ENCODE results near the gene LFNG.

The LFNG gene

GRCh38 chr7:2568521-2569223 lies 49.1 kb downstream of the LFNG start:
- Histone ChIP-seq H3K27ac (replicated peaks; ENCODE audit: low read length) (peak overlapping the region; percentile 3), H3K9me3 (replicated peaks in 1 of 2; ENCODE audit: control insufficient read depth in 2 of 2, insufficient read depth in 1 of 2, low read depth in 1 of 2, low read length in 2 of 2) (no peaks in the 10 kb centered on the region), H3K23ac (ENCODE audit: low read depth, low read length, poor library complexity) (peak overlapping the region; percentile 70), H2BK15ac (ENCODE audit: low read length) (peak overlapping the region; percentile 79), H3K27me3 (ENCODE audit: control insufficient read depth in 3 of 3, insufficient read depth in 3 of 3, low read depth in 1 of 3, low read length in 3 of 3) (no peaks in the 10 kb centered on the region), H3K79me1 (ENCODE audit: low read depth, low read length) (peaks cover 1% of the 10 kb centered on the region), H3K18ac (ENCODE audit: low read length) (peak overlapping the region; percentile 79), H2AK5ac (ENCODE audit: low read depth, low read length) (peak overlapping the region; percentile 20), H3K4me3 (ENCODE audit: low read length in 2 of 2) (no peak overlapping the region), H4K8ac (ENCODE audit: low read depth, low read length) (no peak overlapping the region), H2BK12ac (ENCODE audit: low read length) (no peak overlapping the region), H2BK5ac (ENCODE audit: low read length) (no peak overlapping the region), H3K4ac (ENCODE audit: low read length) (no peak overlapping the region), H3K9ac (ENCODE audit: low read depth, low read length, poor library complexity) (no peak overlapping the region), H3K14ac (ENCODE audit: low read length) (no peak overlapping the region), H2BK120ac (ENCODE audit: low read depth, low read length) (peak overlapping the region; percentile 7), H2AFZ (ENCODE audit: low read length) (no peak overlapping the region), H4K91ac (ENCODE audit: low read depth, low read length, poor library complexity) (peak overlapping the region; percentile 28), H3K4me2 (ENCODE audit: insufficient read depth, low read length, poor library complexity, severe bottlenecking) (no peak overlapping the region), H3K4me1 (ENCODE audit: control insufficient read depth in 2 of 2, insufficient read depth in 1 of 2, low read depth in 1 of 2, low read length in 2 of 2) (peaks cover 22 to 25% of the 10 kb centered on the region in 2 donors), H3K36me3 (replicated peaks in 1 of 2; ENCODE audit: control insufficient read depth in 2 of 2, insufficient read depth in 2 of 2, low read length in 2 of 2) (peaks cover 2 to 22% of the 10 kb centered on the region in 2 donors)
- WGBS, 2 donors (ENCODE audit: extremely low coverage in 2 of 2, insufficient read length in 2 of 2, insufficient replicate concordance in 1 of 2) = no CpG with 5 or more reads among the region's 24 CpGs
- no peak for DNase-seq (ENCODE audit: low spot score)

GRCh38 chr7:2569421-2569820 lies 49.8 kb downstream of the LFNG start:
- Histone ChIP-seq H2BK5ac (ENCODE audit: low read length) (no peak overlapping the region), H3K18ac (ENCODE audit: low read length) (no peak overlapping the region), H3K23ac (ENCODE audit: low read depth, low read length, poor library complexity) (no peak overlapping the region), H4K8ac (ENCODE audit: low read depth, low read length) (no peak overlapping the region), H3K4me2 (ENCODE audit: insufficient read depth, low read length, poor library complexity, severe bottlenecking) (no peak overlapping the region), H2BK12ac (ENCODE audit: low read length) (no peak overlapping the region), H3K14ac (ENCODE audit: low read length) (no peak overlapping the region), H3K27ac (replicated peaks; ENCODE audit: low read length) (no peak overlapping the region), H3K4me1 (ENCODE audit: control insufficient read depth in 2 of 2, insufficient read depth in 1 of 2, low read depth in 1 of 2, low read length in 2 of 2) (peaks cover 24 to 25% of the 10 kb centered on the region in 2 donors), H3K9me3 (replicated peaks in 1 of 2; ENCODE audit: control insufficient read depth in 2 of 2, insufficient read depth in 1 of 2, low read depth in 1 of 2, low read length in 2 of 2) (no peaks in the 10 kb centered on the region), H3K27me3 (ENCODE audit: control insufficient read depth in 3 of 3, insufficient read depth in 3 of 3, low read depth in 1 of 3, low read length in 3 of 3) (no peaks in the 10 kb centered on the region), H3K4ac (ENCODE audit: low read length) (no peak overlapping the region), H3K36me3 (replicated peaks in 1 of 2; ENCODE audit: control insufficient read depth in 2 of 2, insufficient read depth in 2 of 2, low read length in 2 of 2) (peaks cover 3 to 29% of the 10 kb centered on the region in 2 donors), H3K9ac (ENCODE audit: low read depth, low read length, poor library complexity) (no peak overlapping the region), H3K4me3 (ENCODE audit: low read length in 2 of 2) (no peak overlapping the region), H4K91ac (ENCODE audit: low read depth, low read length, poor library complexity) (no peak overlapping the region), H2BK15ac (ENCODE audit: low read length) (no peak overlapping the region), H2AK5ac (ENCODE audit: low read depth, low read length) (no peak overlapping the region), H2BK120ac (ENCODE audit: low read depth, low read length) (no peak overlapping the region), H2AFZ (ENCODE audit: low read length) (no peak overlapping the region), H3K79me1 (ENCODE audit: low read depth, low read length) (peaks cover 1% of the 10 kb centered on the region)
- no CpG with 5 or more reads among the region's 14 CpGs for WGBS, 2 donors (ENCODE audit: extremely low coverage in 2 of 2, insufficient read length in 2 of 2, insufficient replicate concordance in 1 of 2)
- no peak for DNase-seq (ENCODE audit: low spot score)

GRCh38 chr7:2570021-2570420 lies 50.4 kb downstream of the LFNG start:
- Histone ChIP-seq H2BK5ac (ENCODE audit: low read length) (no peak overlapping the region), H3K14ac (ENCODE audit: low read length) (peak overlapping the region; percentile 39), H3K36me3 (replicated peaks in 1 of 2; ENCODE audit: control insufficient read depth in 2 of 2, insufficient read depth in 2 of 2, low read length in 2 of 2) (peaks cover 3 to 29% of the 10 kb centered on the region in 2 donors), H2AFZ (ENCODE audit: low read length) (no peak overlapping the region), H3K27ac (replicated peaks; ENCODE audit: low read length) (no peak overlapping the region), H3K4me2 (ENCODE audit: insufficient read depth, low read length, poor library complexity, severe bottlenecking) (no peak overlapping the region), H2BK12ac (ENCODE audit: low read length) (no peak overlapping the region), H2AK5ac (ENCODE audit: low read depth, low read length) (no peak overlapping the region), H2BK120ac (ENCODE audit: low read depth, low read length) (no peak overlapping the region), H4K91ac (ENCODE audit: low read depth, low read length, poor library complexity) (no peak overlapping the region), H3K9me3 (replicated peaks in 1 of 2; ENCODE audit: control insufficient read depth in 2 of 2, insufficient read depth in 1 of 2, low read depth in 1 of 2, low read length in 2 of 2) (no peaks in the 10 kb centered on the region), H3K4me3 (ENCODE audit: low read length in 2 of 2) (no peak overlapping the region), H2BK15ac (ENCODE audit: low read length) (no peak overlapping the region), H4K8ac (ENCODE audit: low read depth, low read length) (no peak overlapping the region), H3K79me1 (ENCODE audit: low read depth, low read length) (peaks cover 1% of the 10 kb centered on the region), H3K4me1 (ENCODE audit: control insufficient read depth in 2 of 2, insufficient read depth in 1 of 2, low read depth in 1 of 2, low read length in 2 of 2) (peaks cover 23 to 27% of the 10 kb centered on the region in 2 donors), H3K4ac (ENCODE audit: low read length) (no peak overlapping the region), H3K9ac (ENCODE audit: low read depth, low read length, poor library complexity) (no peak overlapping the region), H3K23ac (ENCODE audit: low read depth, low read length, poor library complexity) (no peak overlapping the region), H3K18ac (ENCODE audit: low read length) (peak overlapping the region; percentile 5), H3K27me3 (ENCODE audit: control insufficient read depth in 3 of 3, insufficient read depth in 3 of 3, low read depth in 1 of 3, low read length in 3 of 3) (no peaks in the 10 kb centered on the region)
- DNase-seq (ENCODE audit: low spot score) = no peak
- no CpG with 5 or more reads among the region's 16 CpGs for WGBS, 2 donors (ENCODE audit: extremely low coverage in 2 of 2, insufficient read length in 2 of 2, insufficient replicate concordance in 1 of 2)

GRCh38 chr7:2571409-2571808 lies 51.8 kb downstream of the LFNG start:
- Histone ChIP-seq H3K4me1 (ENCODE audit: control insufficient read depth in 2 of 2, insufficient read depth in 1 of 2, low read depth in 1 of 2, low read length in 2 of 2) (peaks cover 20 to 33% of the 10 kb centered on the region in 2 donors), H3K4me3 (ENCODE audit: low read length in 2 of 2) (no peak overlapping the region), H3K4me2 (ENCODE audit: insufficient read depth, low read length, poor library complexity, severe bottlenecking) (no peak overlapping the region), H3K4ac (ENCODE audit: low read length) (no peak overlapping the region), H3K79me1 (ENCODE audit: low read depth, low read length) (peaks cover 1% of the 10 kb centered on the region), H3K27me3 (ENCODE audit: control insufficient read depth in 3 of 3, insufficient read depth in 3 of 3, low read depth in 1 of 3, low read length in 3 of 3) (no peaks in the 10 kb centered on the region), H2BK5ac (ENCODE audit: low read length) (no peak overlapping the region), H3K23ac (ENCODE audit: low read depth, low read length, poor library complexity) (no peak overlapping the region), H3K18ac (ENCODE audit: low read length) (no peak overlapping the region), H2AK5ac (ENCODE audit: low read depth, low read length) (no peak overlapping the region), H3K14ac (ENCODE audit: low read length) (no peak overlapping the region), H2BK120ac (ENCODE audit: low read depth, low read length) (no peak overlapping the region), H2BK12ac (ENCODE audit: low read length) (no peak overlapping the region), H3K9ac (ENCODE audit: low read depth, low read length, poor library complexity) (no peak overlapping the region), H3K27ac (replicated peaks; ENCODE audit: low read length) (no peak overlapping the region), H2AFZ (ENCODE audit: low read length) (no peak overlapping the region), H4K8ac (ENCODE audit: low read depth, low read length) (no peak overlapping the region), H2BK15ac (ENCODE audit: low read length) (no peak overlapping the region), H3K36me3 (replicated peaks in 1 of 2; ENCODE audit: control insufficient read depth in 2 of 2, insufficient read depth in 2 of 2, low read length in 2 of 2) (peaks cover 3 to 29% of the 10 kb centered on the region in 2 donors), H3K9me3 (replicated peaks in 1 of 2; ENCODE audit: control insufficient read depth in 2 of 2, insufficient read depth in 1 of 2, low read depth in 1 of 2, low read length in 2 of 2) (no peaks in the 10 kb centered on the region), H4K91ac (ENCODE audit: low read depth, low read length, poor library complexity) (no peak overlapping the region)
- no peak for DNase-seq (ENCODE audit: low spot score)
- WGBS, 2 donors (ENCODE audit: extremely low coverage in 2 of 2, insufficient read length in 2 of 2, insufficient replicate concordance in 1 of 2) = no CpG with 5 or more reads among the region's 15 CpGs
